HL-60/S4 treated with phorbol 12-myristate 13-acetate at 8.2 ng/mL for 4 days and 3 days (cell line): ENCODE results near the gene CAMTA1.

Experiments
- in situ Hi-C: fragments of 300-500 bp; cut with MboI; formaldehyde crosslinking; loops from 2 replicates; pipeline ENCODE4 v1.15.0; 2022; ENCODE audit warnings: low sequenced_read_pairs

The CAMTA1 gene

GRCh38 chr1:7453038-7453437, 667.8 kb downstream of the CAMTA1 start:
- in situ Hi-C loops = no loop called here

GRCh38 chr1:7454052-7454815, 669.0 kb downstream of the CAMTA1 start:
- in situ Hi-C loops = no loop called here

GRCh38 chr1:7454895-7455784, 669.9 kb downstream of the CAMTA1 start:
- in situ Hi-C loops = no loop called here

GRCh38 chr1:7455796-7456721, 670.8 kb downstream of the CAMTA1 start:
- in situ Hi-C loops = no loop called here

- in situ Hi-C loops = no loop called here
Observed at GRCh38 chr1:7456722-7457082, 671.4 kb downstream of the CAMTA1 start.

GRCh38 chr1:7457811-7458210, 672.6 kb downstream of the CAMTA1 start:
- in situ Hi-C loops = no loop called here

GRCh38 chr1:7458946-7459345, 673.7 kb downstream of the CAMTA1 start:
- in situ Hi-C loops = no loop called here

GRCh38 chr1:7459914-7460313, 674.7 kb downstream of the CAMTA1 start:
- in situ Hi-C loops = no loop called here

GRCh38 chr1:7460807-7461206, 675.6 kb downstream of the CAMTA1 start:
- in situ Hi-C loops = no loop called here

GRCh38 chr1:7462617-7463016, 677.4 kb downstream of the CAMTA1 start:
- in situ Hi-C loops = no loop called here

GRCh38 chr1:7463526-7463925, 678.3 kb downstream of the CAMTA1 start:
- in situ Hi-C loops = no loop called here

- in situ Hi-C loops = no loop called here
Observed at GRCh38 chr1:7464736-7465135, 679.5 kb downstream of the CAMTA1 start.

- in situ Hi-C loops = no loop called here
Observed at GRCh38 chr1:7467476-7468175, 682.4 kb downstream of the CAMTA1 start.

- in situ Hi-C loops = no loop called here
Observed at GRCh38 chr1:7468248-7468647, 683.0 kb downstream of the CAMTA1 start.

GRCh38 chr1:7469255-7469938, 684.1 kb downstream of the CAMTA1 start:
- in situ Hi-C loops = no loop called here

GRCh38 chr1:7470904-7471638, 685.8 kb downstream of the CAMTA1 start:
- in situ Hi-C loops = no loop called here

- in situ Hi-C loops = no loop called here
Observed at GRCh38 chr1:7471836-7472235, 686.6 kb downstream of the CAMTA1 start.

GRCh38 chr1:7473223-7474142, 688.2 kb downstream of the CAMTA1 start:
- in situ Hi-C loops = no loop called here
